IPS-18a (cell line): ENCODE results near the gene MTA3.
"Not testable (repeated sequence)": the region's sequence is repeated elsewhere in the genome, so short reads cannot be mapped to it uniquely, and the experiment has no call there.

ENCODE experiments used
- H3K27ac ChIP-seq: one replicate; pipeline ENCODE4 v1.5.1; 2013; ENCODE audit warnings: low read length
- H3K27me3 ChIP-seq: one replicate; pipeline ENCODE4 v1.6.1; 2013; ENCODE audit warnings: mild to moderate bottlenecking, low read length; ENCODE audit not compliant: control insufficient read depth, insufficient read depth
- H3K36me3 ChIP-seq: one replicate; pipeline ENCODE4 v1.6.1; 2013; ENCODE audit warnings: low read depth, low read length; ENCODE audit not compliant: control insufficient read depth
- H3K4me1 ChIP-seq: one replicate; pipeline ENCODE4 v1.6.1; 2013; ENCODE audit warnings: low read depth, low read length; ENCODE audit not compliant: control insufficient read depth
- H3K4me3 ChIP-seq: one replicate; pipeline ENCODE4 v1.5.1; 2013; ENCODE audit warnings: low read length
- H3K9ac ChIP-seq: one replicate; pipeline ENCODE4 v1.6.1; 2013; ENCODE audit warnings: mild to moderate bottlenecking, low read length, moderate library complexity
- H3K9me3 ChIP-seq: one replicate; pipeline ENCODE4 v1.6.1; 2013; ENCODE audit warnings: low read depth, low read length; ENCODE audit not compliant: control insufficient read depth

MTA3 gene

GRCh38 chr2:42722320-42723190 is 154.1 kb downstream of the MTA3 start:
- peaks cover 8% of the 10 kb centered on the region for H3K4me1 ChIP-seq
- no peaks in the 10 kb centered on the region for H3K9me3 ChIP-seq
- no peaks in the 10 kb centered on the region for H3K36me3 ChIP-seq
- no peak overlapping the region for H3K9ac ChIP-seq
- no peak overlapping the region for H3K27ac ChIP-seq
- no peak overlapping the region for H3K4me3 ChIP-seq
- no peaks in the 10 kb centered on the region for H3K27me3 ChIP-seq

- Histone ChIP-seq H3K36me3 (no peaks in the 10 kb centered on the region), H3K4me1 (peaks cover 8% of the 10 kb centered on the region), H3K9ac (no peak overlapping the region), H3K4me3 (no peak overlapping the region), H3K27ac (no peak overlapping the region), H3K27me3 (no peaks in the 10 kb centered on the region), H3K9me3 (no peaks in the 10 kb centered on the region)
Observed at GRCh38 chr2:42723465-42723864, 155.0 kb downstream of the MTA3 start.

GRCh38 chr2:42724886-42725285 is 156.5 kb downstream of the MTA3 start:
- Histone ChIP-seq H3K36me3 (no peaks in the 10 kb centered on the region), H3K4me1 (peaks cover 8% of the 10 kb centered on the region), H3K9me3 (peaks cover 5% of the 10 kb centered on the region), H3K27ac (no peak overlapping the region), H3K9ac (no peak overlapping the region), H3K4me3 (no peak overlapping the region), H3K27me3 (no peaks in the 10 kb centered on the region)

- Histone ChIP-seq H3K27ac (no peak overlapping the region), H3K36me3 (no peaks in the 10 kb centered on the region), H3K27me3 (no peaks in the 10 kb centered on the region), H3K9ac (no peak overlapping the region), H3K4me1 (peaks cover 8% of the 10 kb centered on the region), H3K9me3 (peaks cover 7% of the 10 kb centered on the region), H3K4me3 (no peak overlapping the region)
Observed at GRCh38 chr2:42725657-42726056, 157.2 kb downstream of the MTA3 start.

- Histone ChIP-seq H3K9me3 (peaks cover 7% of the 10 kb centered on the region), H3K4me3 (no peak overlapping the region), H3K27me3 (no peaks in the 10 kb centered on the region), H3K36me3 (no peaks in the 10 kb centered on the region), H3K9ac (no peak overlapping the region), H3K27ac (no peak overlapping the region), H3K4me1 (peaks cover 8% of the 10 kb centered on the region)
Observed at GRCh38 chr2:42726680-42727079, 158.2 kb downstream of the MTA3 start.

GRCh38 chr2:42731316-42731715 is 162.9 kb downstream of the MTA3 start:
- not testable (repeated sequence) for H3K9me3 ChIP-seq, H3K36me3 ChIP-seq, H3K4me3 ChIP-seq, H3K27me3 ChIP-seq, H3K9ac ChIP-seq, H3K27ac ChIP-seq, H3K4me1 ChIP-seq

GRCh38 chr2:42733852-42734251 is 165.4 kb downstream of the MTA3 start:
- Histone ChIP-seq H3K9ac (no peak overlapping the region), H3K27ac (no peak overlapping the region), H3K36me3 (no peaks in the 10 kb centered on the region), H3K4me3 (no peak overlapping the region), H3K27me3 (no peaks in the 10 kb centered on the region), H3K4me1 (peaks cover 4% of the 10 kb centered on the region), H3K9me3 (peaks cover 7% of the 10 kb centered on the region)

GRCh38 chr2:42736598-42737322 is 168.3 kb downstream of the MTA3 start:
- Histone ChIP-seq H3K27ac (no peak overlapping the region), H3K27me3 (no peaks in the 10 kb centered on the region), H3K36me3 (no peaks in the 10 kb centered on the region), H3K9me3 (no peaks in the 10 kb centered on the region), H3K4me1 (peaks cover 4% of the 10 kb centered on the region), H3K9ac (no peak overlapping the region), H3K4me3 (no peak overlapping the region)

- no peaks in the 10 kb centered on the region for H3K36me3 ChIP-seq
- no peak overlapping the region for H3K9ac ChIP-seq
Observed at GRCh38 chr2:42741140-42741539, 172.7 kb downstream of the MTA3 start.

GRCh38 chr2:42742740-42743658 is 174.6 kb downstream of the MTA3 start:
- H3K9ac ChIP-seq, result no peak overlapping the region
- H3K27me3 ChIP-seq, result no peaks in the 10 kb centered on the region
- no peaks in the 10 kb centered on the region for H3K4me1 ChIP-seq
- no peak overlapping the region for H3K27ac ChIP-seq
- H3K4me3 ChIP-seq, result no peak overlapping the region
- no peaks in the 10 kb centered on the region for H3K36me3 ChIP-seq
- H3K9me3 ChIP-seq, result no peaks in the 10 kb centered on the region

More at GRCh38 chr2:42741140-42741539, 172.7 kb downstream of the MTA3 start:
- Histone ChIP-seq H3K9me3 (no peaks in the 10 kb centered on the region), H3K4me3 (no peak overlapping the region), H3K27me3 (no peaks in the 10 kb centered on the region), H3K27ac (no peak overlapping the region), H3K4me1 (peaks cover 4% of the 10 kb centered on the region)

- Histone ChIP-seq H3K9ac (no peak overlapping the region), H3K4me1 (no peaks in the 10 kb centered on the region), H3K4me3 (no peak overlapping the region), H3K27ac (no peak overlapping the region), H3K27me3 (no peaks in the 10 kb centered on the region), H3K9me3 (no peaks in the 10 kb centered on the region), H3K36me3 (no peaks in the 10 kb centered on the region)
Observed at GRCh38 chr2:42743659-42743990, 175.2 kb downstream of the MTA3 start.
